ENCODE measurements around the gene SLX4IP. TPM values are rescaled to one million over a fixed set of nuclear protein-coding genes. Genes with fewer than 3 reads are reported as not detected.

The SLX4IP gene
- total RNA-seq, 1 donor from 2014 or later, result 6.8 TPM

DNA sequence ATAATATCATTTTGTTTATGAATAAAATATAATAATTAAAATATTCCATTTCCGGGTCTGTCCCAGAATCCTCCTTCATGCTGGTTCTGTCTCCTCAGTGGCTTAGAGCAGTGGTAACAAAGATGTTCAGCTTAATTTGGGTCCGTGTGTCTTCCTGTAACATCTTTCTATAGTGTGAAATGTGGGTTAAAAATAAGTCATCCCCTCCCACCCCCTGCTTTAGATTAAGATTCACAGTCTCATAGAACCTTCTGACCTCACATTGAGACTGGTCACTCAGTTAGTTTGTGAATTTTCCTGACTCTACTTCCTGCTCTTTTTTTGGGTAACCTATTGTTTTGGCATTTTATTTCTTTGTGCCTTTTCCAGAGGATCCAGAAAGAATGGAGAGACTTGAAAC is 55.2 kb downstream of the SLX4IP start:
- Mint-ChIP-seq H3K27me3 (ENCODE audit: unreplicated experiment) (no peaks in the 10 kb centered on the region), H3K4me3 (ENCODE audit: unreplicated experiment) (no peak overlapping the region), H3K27ac (ENCODE audit: unreplicated experiment) (peak overlapping the region; percentile 33), H3K9me3 (ENCODE audit: unreplicated experiment) (no peaks in the 10 kb centered on the region), H3K4me1 (ENCODE audit: unreplicated experiment) (peaks cover 35% of the 10 kb centered on the region), H3K36me3 (ENCODE audit: low read depth, unreplicated experiment) (no peaks in the 10 kb centered on the region)
- no peak for DNase-seq (ENCODE audit: low spot score)
- TF ChIP-seq, protein P1, sequence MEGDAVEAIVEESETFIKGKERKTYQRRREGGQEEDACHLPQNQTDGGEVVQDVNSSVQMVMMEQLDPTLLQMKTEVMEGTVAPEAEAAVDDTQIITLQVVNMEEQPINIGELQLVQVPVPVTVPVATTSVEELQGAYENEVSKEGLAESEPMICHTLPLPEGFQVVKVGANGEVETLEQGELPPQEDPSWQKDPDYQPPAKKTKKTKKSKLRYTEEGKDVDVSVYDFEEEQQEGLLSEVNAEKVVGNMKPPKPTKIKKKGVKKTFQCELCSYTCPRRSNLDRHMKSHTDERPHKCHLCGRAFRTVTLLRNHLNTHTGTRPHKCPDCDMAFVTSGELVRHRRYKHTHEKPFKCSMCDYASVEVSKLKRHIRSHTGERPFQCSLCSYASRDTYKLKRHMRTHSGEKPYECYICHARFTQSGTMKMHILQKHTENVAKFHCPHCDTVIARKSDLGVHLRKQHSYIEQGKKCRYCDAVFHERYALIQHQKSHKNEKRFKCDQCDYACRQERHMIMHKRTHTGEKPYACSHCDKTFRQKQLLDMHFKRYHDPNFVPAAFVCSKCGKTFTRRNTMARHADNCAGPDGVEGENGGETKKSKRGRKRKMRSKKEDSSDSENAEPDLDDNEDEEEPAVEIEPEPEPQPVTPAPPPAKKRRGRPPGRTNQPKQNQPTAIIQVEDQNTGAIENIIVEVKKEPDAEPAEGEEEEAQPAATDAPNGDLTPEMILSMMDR (IDR thresholded peaks at IDR 0.05; ENCODE audit: unreplicated experiment), result no peak

DNA sequence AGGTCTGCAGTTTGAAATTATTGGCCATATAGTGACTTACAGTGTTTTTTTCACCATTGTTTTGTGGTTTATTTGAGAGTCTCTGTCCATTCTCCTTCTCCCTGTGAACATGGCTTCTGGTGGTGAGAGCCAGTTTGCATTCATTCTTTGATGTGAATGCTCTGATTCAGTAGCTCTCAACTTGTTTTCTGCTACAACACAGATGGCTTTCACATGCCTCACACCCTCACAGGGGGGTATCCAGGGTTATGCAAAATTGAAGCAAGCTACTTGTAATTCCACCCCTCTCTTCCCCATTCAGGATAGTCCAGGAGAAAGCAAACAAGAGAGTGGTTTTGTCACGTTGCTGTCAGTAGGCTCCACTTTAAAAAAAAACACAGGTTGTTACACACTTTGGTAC is 55.6 kb downstream of the SLX4IP start:
- DNase-seq (ENCODE audit: low spot score), result no peak
- Mint-ChIP-seq H3K4me1 (ENCODE audit: unreplicated experiment) (peaks cover 35% of the 10 kb centered on the region), H3K9me3 (ENCODE audit: unreplicated experiment) (no peaks in the 10 kb centered on the region), H3K27me3 (ENCODE audit: unreplicated experiment) (no peaks in the 10 kb centered on the region), H3K4me3 (ENCODE audit: unreplicated experiment) (no peak overlapping the region), H3K27ac (ENCODE audit: unreplicated experiment) (peak overlapping the region; percentile 33), H3K36me3 (ENCODE audit: low read depth, unreplicated experiment) (no peaks in the 10 kb centered on the region)
- TF ChIP-seq, protein P1 (IDR thresholded peaks at IDR 0.05; ENCODE audit: unreplicated experiment), result no peak

DNA sequence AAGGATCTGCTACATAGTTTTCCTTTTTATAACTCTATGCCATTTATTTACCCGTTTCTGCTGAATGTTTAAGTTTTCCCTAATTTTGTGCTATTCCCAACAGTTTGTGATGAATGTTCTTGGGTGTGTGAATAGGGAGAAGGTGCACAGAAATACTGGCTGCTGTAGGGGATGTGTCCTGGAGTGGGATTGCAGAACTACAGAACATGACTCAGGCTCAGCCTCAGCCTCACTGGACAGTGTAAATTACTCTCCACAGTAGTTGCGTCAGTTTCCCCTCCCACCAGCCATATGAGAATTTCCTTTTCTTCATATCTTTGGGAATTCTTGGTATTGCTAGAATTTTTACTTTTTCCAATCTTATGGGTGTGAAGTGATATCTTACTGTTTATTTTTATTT is 57.0 kb downstream of the SLX4IP start:
- no peaks in the 10 kb centered on the region for H3K9me3 Mint-ChIP-seq (ENCODE audit: unreplicated experiment)
- H3K36me3 Mint-ChIP-seq (ENCODE audit: low read depth, unreplicated experiment), result no peaks in the 10 kb centered on the region
- H3K4me1 Mint-ChIP-seq (ENCODE audit: unreplicated experiment), result peaks cover 43% of the 10 kb centered on the region
- H3K27ac Mint-ChIP-seq (ENCODE audit: unreplicated experiment), result no peak overlapping the region
- TF ChIP-seq, protein P1 (IDR thresholded peaks at IDR 0.05; ENCODE audit: unreplicated experiment), result no peak
- H3K27me3 Mint-ChIP-seq (ENCODE audit: unreplicated experiment), result no peaks in the 10 kb centered on the region
- no peak for DNase-seq (ENCODE audit: low spot score)
- H3K4me3 Mint-ChIP-seq (ENCODE audit: unreplicated experiment), result no peak overlapping the region

DNA sequence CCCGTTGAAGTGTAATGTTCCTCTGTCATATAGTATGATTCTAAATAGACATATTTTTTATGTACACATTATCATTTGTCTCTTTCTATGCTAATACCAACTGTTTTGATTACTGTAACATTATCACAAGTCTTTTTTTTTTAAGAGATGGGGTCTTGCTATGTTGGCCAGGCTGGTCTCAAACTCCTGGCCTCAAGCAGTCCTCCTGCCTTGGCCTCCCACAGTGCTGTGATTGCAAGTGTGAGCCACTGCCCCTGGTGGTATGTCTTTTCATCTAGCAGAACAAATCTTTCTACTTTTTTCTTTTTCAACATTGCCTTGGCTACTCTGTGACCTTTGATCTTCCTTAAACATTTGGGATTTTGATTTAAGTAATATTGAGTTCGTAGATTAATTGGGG is 57.7 kb downstream of the SLX4IP start:
- H3K4me1 Mint-ChIP-seq (ENCODE audit: unreplicated experiment), result peaks cover 40% of the 10 kb centered on the region
- H3K36me3 Mint-ChIP-seq (ENCODE audit: low read depth, unreplicated experiment), result no peaks in the 10 kb centered on the region
- no peaks in the 10 kb centered on the region for H3K27me3 Mint-ChIP-seq (ENCODE audit: unreplicated experiment)
- no peak overlapping the region for H3K27ac Mint-ChIP-seq (ENCODE audit: unreplicated experiment)
- H3K4me3 Mint-ChIP-seq (ENCODE audit: unreplicated experiment), result no peak overlapping the region
- no peak for DNase-seq (ENCODE audit: low spot score)
- TF ChIP-seq, protein P1 (IDR thresholded peaks at IDR 0.05; ENCODE audit: unreplicated experiment), result no peak
- H3K9me3 Mint-ChIP-seq (ENCODE audit: unreplicated experiment), result no peaks in the 10 kb centered on the region

DNA sequence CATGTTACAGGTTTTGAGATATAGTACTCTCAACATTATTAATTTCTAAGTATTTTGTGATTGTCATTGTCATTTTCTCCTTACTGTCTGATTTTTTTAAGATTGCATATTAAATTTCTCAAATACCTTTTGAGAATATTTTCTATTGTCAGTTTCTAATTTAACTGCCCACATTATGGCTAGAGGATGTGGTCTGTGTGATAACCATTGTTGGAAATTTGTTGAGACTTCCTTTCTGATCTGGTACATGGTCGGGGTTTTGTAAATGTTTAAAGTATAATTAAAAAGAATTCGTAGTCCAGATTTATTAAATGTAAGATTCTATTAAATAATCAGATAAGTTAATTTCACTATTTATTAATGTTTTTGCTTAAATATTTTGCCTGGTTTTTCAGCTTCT is 60.1 kb downstream of the SLX4IP start:
- Mint-ChIP-seq H3K4me1 (ENCODE audit: unreplicated experiment) (peaks cover 34% of the 10 kb centered on the region), H3K27ac (ENCODE audit: unreplicated experiment) (no peak overlapping the region), H3K4me3 (ENCODE audit: unreplicated experiment) (no peak overlapping the region), H3K9me3 (ENCODE audit: unreplicated experiment) (no peaks in the 10 kb centered on the region), H3K27me3 (ENCODE audit: unreplicated experiment) (no peaks in the 10 kb centered on the region), H3K36me3 (ENCODE audit: low read depth, unreplicated experiment) (no peaks in the 10 kb centered on the region)
- TF ChIP-seq, protein P1 (IDR thresholded peaks at IDR 0.05; ENCODE audit: unreplicated experiment), result no peak
- no peak for DNase-seq (ENCODE audit: low spot score)

Data from endothelial cell (in vitro differentiated cells).